ENCODE data around the gene RHBDF1. TPM values are rescaled to one million over a fixed set of nuclear protein-coding genes. Genes with fewer than 3 reads are reported as not detected.
A peak's percentile ranks its signal among the peaks of the same experiment; 100 is the strongest.

RHBDF1 gene
- total and polyA plus RNA-seq, 4 donors, result 23.7 to 215 (median 85.1) TPM

DNA sequence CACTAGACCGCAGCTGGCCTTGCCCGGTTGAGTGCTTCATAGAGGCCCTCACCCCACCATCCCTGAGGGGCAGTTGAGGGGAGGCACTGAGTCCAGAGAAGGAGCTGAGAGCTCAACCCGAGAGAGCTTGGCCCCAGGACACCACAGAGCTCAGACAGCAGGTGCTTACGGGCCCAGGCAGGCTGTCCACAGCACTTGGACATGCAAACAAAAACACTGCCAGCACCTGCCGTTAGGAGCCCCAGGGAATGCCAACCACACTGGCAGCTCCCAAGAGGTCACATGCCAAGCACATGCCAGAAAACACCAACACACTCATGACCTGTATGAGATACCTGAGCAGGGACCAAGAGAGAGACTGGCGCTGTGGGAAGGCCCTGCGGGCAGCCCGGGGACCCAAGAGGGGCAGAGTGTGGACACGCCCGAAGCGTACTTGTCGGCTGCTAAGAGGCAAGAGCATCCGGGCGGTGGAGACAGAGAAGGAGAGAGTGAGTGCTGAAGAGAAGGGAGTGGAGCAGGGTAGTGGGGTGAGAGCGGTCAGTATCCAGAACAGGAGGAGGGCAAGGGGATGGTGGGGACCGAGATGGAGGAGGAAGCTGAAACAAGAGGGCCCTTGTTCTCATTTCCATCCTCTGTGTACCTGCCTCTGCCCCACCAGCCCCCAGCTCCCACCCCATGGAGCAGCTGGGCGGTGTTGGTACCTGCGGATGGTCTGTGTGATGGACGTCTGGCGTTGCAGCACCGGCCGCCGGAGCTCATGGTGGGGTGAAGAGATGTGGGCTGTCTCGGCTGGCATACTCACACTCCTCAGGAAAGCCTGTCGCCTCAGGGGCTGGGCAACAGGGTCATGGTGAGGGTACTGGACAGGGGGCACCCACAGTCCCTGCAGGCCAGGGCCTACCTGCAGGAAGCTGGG, 8.2 kb downstream of the RHBDF1 start:
- WGBS, 2 donors, result 88 to 89% methylated on average over 25 of the region's 25 CpGs
- DNase-seq (peak in 1 of 2 donors; percentile 44), ATAC-seq (ENCODE audit: low FRiP score) (no peak)
- Histone ChIP-seq H3K36me3 (ENCODE audit: control insufficient read depth in 1 of 2, insufficient read depth in 2 of 2, low read length in 1 of 2) (peaks cover 0 to 12% of the 10 kb centered on the region in 2 donors), H3K27ac (ENCODE audit: low read depth in 1 of 2, low read length in 2 of 2) (no peak overlapping the region), H3K27me3 (ENCODE audit: control insufficient read depth in 1 of 2, insufficient read depth in 2 of 2, low read length in 1 of 2) (no peaks in the 10 kb centered on the region), H3K9me3 (ENCODE audit: control insufficient read depth, low read length) (no peaks in the 10 kb centered on the region), H3K4me3 (ENCODE audit: low read length in 2 of 2) (no peak overlapping the region), H3K4me1 (ENCODE audit: control insufficient read depth in 1 of 2, insufficient read depth in 2 of 2, low read length in 2 of 2) (no peaks in the 10 kb centered on the region)
- intact Hi-C loops (cut with DNase I), result no loop called here

DNA sequence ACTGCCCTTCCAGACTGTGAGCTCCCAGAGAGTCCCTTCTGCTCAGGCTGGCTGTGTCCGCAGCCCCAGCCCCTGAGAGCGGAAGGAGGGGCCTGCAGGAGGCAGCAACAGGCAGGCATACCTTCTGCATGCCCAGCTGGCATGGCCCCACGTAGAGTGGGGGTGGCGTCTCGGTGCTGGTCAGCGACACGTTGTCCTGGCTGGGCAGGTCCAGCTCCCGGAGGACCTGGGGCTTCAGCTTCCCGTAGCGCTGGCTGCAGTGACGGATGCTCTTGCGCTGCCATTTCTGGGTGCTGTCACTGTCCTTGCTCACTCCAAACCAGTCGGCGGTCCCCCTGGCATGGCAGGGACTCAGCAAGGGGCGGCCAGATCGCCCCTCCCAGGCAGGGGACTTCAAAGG, 9.0 kb downstream of the RHBDF1 start:
- Histone ChIP-seq H3K4me1 (ENCODE audit: control insufficient read depth in 1 of 2, insufficient read depth in 2 of 2, low read length in 2 of 2) (no peaks in the 10 kb centered on the region), H3K36me3 (ENCODE audit: control insufficient read depth in 1 of 2, insufficient read depth in 2 of 2, low read length in 1 of 2) (peaks cover 0 to 13% of the 10 kb centered on the region in 2 donors), H3K27me3 (ENCODE audit: control insufficient read depth in 1 of 2, insufficient read depth in 2 of 2, low read length in 1 of 2) (no peaks in the 10 kb centered on the region), H3K27ac (ENCODE audit: low read depth in 1 of 2, low read length in 2 of 2) (no peak overlapping the region), H3K9me3 (ENCODE audit: control insufficient read depth, low read length) (no peaks in the 10 kb centered on the region), H3K4me3 (ENCODE audit: low read length in 2 of 2) (no peak overlapping the region)
- ATAC-seq (ENCODE audit: low FRiP score) (no peak), DNase-seq (peak in 1 of 2 donors; percentile 41)
- 86 to 88% methylated on average over 16 of the region's 16 CpGs for WGBS, 2 donors
- intact Hi-C loops (cut with DNase I), result no loop called here

GRCh38 chr16:62968-63391, 9.5 kb downstream of the RHBDF1 start:
- DNase-seq (peak in 1 of 2 donors; percentile 28), ATAC-seq (ENCODE audit: low FRiP score) (no peak)
- Histone ChIP-seq H3K27me3 (ENCODE audit: control insufficient read depth in 1 of 2, insufficient read depth in 2 of 2, low read length in 1 of 2) (no peaks in the 10 kb centered on the region), H3K9me3 (ENCODE audit: control insufficient read depth, low read length) (no peaks in the 10 kb centered on the region), H3K4me1 (ENCODE audit: control insufficient read depth in 1 of 2, insufficient read depth in 2 of 2, low read length in 2 of 2) (no peaks in the 10 kb centered on the region), H3K27ac (ENCODE audit: low read depth in 1 of 2, low read length in 2 of 2) (no peak overlapping the region), H3K36me3 (ENCODE audit: control insufficient read depth in 1 of 2, insufficient read depth in 2 of 2, low read length in 1 of 2) (peaks cover 0 to 17% of the 10 kb centered on the region in 2 donors), H3K4me3 (ENCODE audit: low read length in 2 of 2) (no peak overlapping the region)
- intact Hi-C loops (cut with DNase I), result no loop called here
- 91 to 97% methylated on average over 21 of the region's 21 CpGs for WGBS, 2 donors

- intact Hi-C loops (cut with DNase I), result no loop called here
- Histone ChIP-seq H3K4me1 (ENCODE audit: control insufficient read depth in 1 of 2, insufficient read depth in 2 of 2, low read length in 2 of 2) (no peaks in the 10 kb centered on the region), H3K9me3 (ENCODE audit: control insufficient read depth, low read length) (no peaks in the 10 kb centered on the region), H3K27me3 (ENCODE audit: control insufficient read depth in 1 of 2, insufficient read depth in 2 of 2, low read length in 1 of 2) (no peaks in the 10 kb centered on the region), H3K27ac (ENCODE audit: low read depth in 1 of 2, low read length in 2 of 2) (no peak overlapping the region), H3K36me3 (ENCODE audit: control insufficient read depth in 1 of 2, insufficient read depth in 2 of 2, low read length in 1 of 2) (peaks cover 0 to 17% of the 10 kb centered on the region in 2 donors), H3K4me3 (ENCODE audit: low read length in 2 of 2) (no peak overlapping the region)
- DNase-seq (peak in 1 of 2 donors; percentile 42), ATAC-seq (ENCODE audit: low FRiP score) (no peak)
- 90 to 92% methylated on average over 32 to 34 of the region's 34 CpGs for WGBS, 2 donors
These were observed 10.0 kb downstream of the RHBDF1 start for GRCh38 chr16:62283-62967.

- WGBS, 2 donors, result 88 to 92% methylated on average over 30 to 32 of the region's 32 CpGs
- H3K36me3 ChIP-seq (ENCODE audit: control insufficient read depth in 1 of 2, insufficient read depth in 2 of 2, low read length in 1 of 2), result peaks cover 0 to 17% of the 10 kb centered on the region in 2 donors
- no peak for DNase-seq
- H3K27ac ChIP-seq (ENCODE audit: low read depth in 1 of 2, low read length in 2 of 2), result no peak overlapping the region
- H3K4me3 ChIP-seq (ENCODE audit: low read length in 2 of 2), result no peak overlapping the region
- H3K4me1 ChIP-seq (ENCODE audit: control insufficient read depth in 1 of 2, insufficient read depth in 2 of 2, low read length in 2 of 2), result no peaks in the 10 kb centered on the region
- intact Hi-C loops (cut with DNase I), result no loop called here
- H3K27me3 ChIP-seq (ENCODE audit: control insufficient read depth in 1 of 2, insufficient read depth in 2 of 2, low read length in 1 of 2), result no peaks in the 10 kb centered on the region
- H3K9me3 ChIP-seq (ENCODE audit: control insufficient read depth, low read length), result no peaks in the 10 kb centered on the region
- ATAC-seq (ENCODE audit: low FRiP score), result no peak
These were observed 10.6 kb downstream of the RHBDF1 start for GRCh38 chr16:61879-62281.

DNA sequence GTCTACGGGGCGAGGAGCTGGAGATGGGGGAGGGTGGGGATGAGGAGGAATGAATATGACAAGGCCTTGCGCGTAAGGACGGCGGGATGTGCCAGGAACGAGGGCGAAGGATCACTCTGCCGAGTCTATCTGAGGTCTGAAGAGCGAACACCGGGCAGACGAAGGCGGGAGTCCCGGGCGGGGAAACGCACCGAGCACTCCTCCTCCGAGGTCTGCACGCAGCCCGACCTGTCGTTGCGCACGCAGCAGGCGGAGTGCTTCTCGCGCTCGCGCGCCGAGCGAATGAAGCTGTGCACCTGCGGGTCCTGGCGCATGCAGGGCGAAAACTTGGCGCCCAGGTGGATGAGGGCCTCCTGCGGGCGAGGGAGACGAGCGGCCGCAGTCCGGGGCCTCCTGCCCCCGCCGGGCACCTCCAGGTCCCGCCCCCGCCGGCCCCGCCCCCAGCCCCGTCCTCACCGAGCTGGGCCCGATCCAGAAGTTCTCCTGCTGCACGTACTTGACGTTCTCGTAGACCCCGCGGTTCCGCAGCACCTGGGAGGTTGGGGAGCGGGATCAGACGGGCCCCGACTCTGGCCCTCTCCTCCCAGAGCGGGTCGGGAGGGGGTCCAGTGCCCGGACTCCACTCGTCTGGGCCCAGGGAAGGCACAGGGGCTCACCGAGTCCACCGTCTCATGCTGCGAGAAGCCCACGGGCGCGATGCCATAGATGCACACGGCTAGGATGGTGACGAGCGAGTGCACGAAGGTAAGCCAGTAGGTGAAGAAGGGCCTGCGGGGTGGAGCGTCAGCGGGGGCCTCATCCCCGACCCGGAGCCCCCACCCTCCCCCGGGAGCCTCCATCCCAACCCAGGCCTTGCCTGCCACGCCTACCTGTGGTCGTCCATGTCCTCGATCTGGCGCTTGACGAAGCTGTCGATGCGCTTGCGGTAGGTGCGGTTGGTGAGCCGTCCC, 11.2 kb downstream of the RHBDF1 start:
- no peak for ATAC-seq (ENCODE audit: low FRiP score)
- Histone ChIP-seq H3K27ac (ENCODE audit: low read depth in 1 of 2, low read length in 2 of 2) (no peak overlapping the region), H3K27me3 (ENCODE audit: control insufficient read depth in 1 of 2, insufficient read depth in 2 of 2, low read length in 1 of 2) (no peaks in the 10 kb centered on the region), H3K36me3 (ENCODE audit: control insufficient read depth in 1 of 2, insufficient read depth in 2 of 2, low read length in 1 of 2) (peaks cover 0 to 17% of the 10 kb centered on the region in 2 donors), H3K4me3 (ENCODE audit: low read length in 2 of 2) (no peak overlapping the region), H3K4me1 (ENCODE audit: control insufficient read depth in 1 of 2, insufficient read depth in 2 of 2, low read length in 2 of 2) (no peaks in the 10 kb centered on the region), H3K9me3 (ENCODE audit: control insufficient read depth, low read length) (no peaks in the 10 kb centered on the region)
- DNase-seq, result peak in 1 of 2 donors; percentile 52
- intact Hi-C loops (cut with DNase I), result no loop called here
- WGBS, 2 donors, result 77 to 78% methylated on average over 82 to 89 of the region's 89 CpGs

DNA sequence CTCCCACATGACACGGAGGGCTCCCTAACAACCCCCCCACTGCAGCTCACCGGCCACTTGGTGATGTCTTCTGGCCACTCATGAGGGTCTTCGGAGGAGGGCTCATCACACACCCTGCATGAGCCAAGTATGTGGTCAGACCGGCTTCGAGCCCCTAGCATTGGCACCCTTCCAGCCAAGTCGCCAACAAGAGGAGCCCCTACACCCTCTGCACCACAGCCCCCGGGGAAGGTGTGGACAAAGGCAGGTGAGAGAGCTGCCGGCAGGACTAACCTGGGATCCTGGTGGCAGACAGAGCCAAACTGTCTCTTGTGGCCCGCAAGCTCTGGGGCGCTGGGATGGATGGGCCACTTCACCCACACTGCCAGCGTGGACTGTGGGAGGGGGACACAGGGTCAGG, 12.3 kb downstream of the RHBDF1 start:
- Histone ChIP-seq H3K4me1 (ENCODE audit: control insufficient read depth in 1 of 2, insufficient read depth in 2 of 2, low read length in 2 of 2) (no peaks in the 10 kb centered on the region), H3K9me3 (ENCODE audit: control insufficient read depth, low read length) (no peaks in the 10 kb centered on the region), H3K27ac (ENCODE audit: low read depth in 1 of 2, low read length in 2 of 2) (no peak overlapping the region), H3K36me3 (ENCODE audit: control insufficient read depth in 1 of 2, insufficient read depth in 2 of 2, low read length in 1 of 2) (peaks cover 0 to 17% of the 10 kb centered on the region in 2 donors), H3K4me3 (ENCODE audit: low read length in 2 of 2) (no peak overlapping the region), H3K27me3 (ENCODE audit: control insufficient read depth in 1 of 2, insufficient read depth in 2 of 2, low read length in 1 of 2) (no peaks in the 10 kb centered on the region)
- 76 to 77% methylated on average over 11 of the region's 11 CpGs for WGBS, 2 donors
- ATAC-seq (ENCODE audit: low FRiP score) (no peak), DNase-seq (peak in 1 of 2 donors; percentile 35)
- intact Hi-C loops (cut with DNase I), result no loop called here

DNA sequence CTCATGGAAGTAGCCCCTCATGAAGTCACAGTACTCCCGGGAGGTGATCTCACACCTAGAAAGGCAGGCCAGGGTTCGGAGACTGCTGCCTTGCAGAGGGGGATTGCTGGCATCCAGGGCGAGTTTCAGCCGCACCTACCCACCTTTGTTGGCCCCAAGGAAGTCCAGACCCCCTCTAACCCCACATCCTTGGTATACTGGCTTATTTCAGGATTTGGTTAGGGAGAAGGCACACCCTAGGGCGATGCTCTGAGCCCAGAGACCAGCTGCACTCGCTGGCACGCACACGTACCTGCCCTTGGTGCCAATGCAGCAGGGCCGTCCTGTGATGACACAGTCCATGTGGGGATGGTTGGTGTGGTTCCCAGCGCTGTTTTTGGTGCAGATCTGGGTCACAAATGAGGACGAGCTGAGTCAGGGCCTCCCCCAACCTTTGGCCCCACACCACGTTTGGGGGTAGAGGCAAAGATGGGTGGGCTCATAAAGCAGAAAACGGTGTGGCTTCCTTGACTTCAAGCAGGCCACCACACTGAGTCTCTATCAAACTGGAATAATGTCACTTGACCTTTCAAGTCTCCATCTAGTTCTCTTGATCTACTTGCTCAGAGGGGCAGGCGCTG, 12.9 kb downstream of the RHBDF1 start:
- Histone ChIP-seq H3K4me3 (ENCODE audit: low read length in 2 of 2) (no peak overlapping the region), H3K4me1 (ENCODE audit: control insufficient read depth in 1 of 2, insufficient read depth in 2 of 2, low read length in 2 of 2) (no peaks in the 10 kb centered on the region), H3K36me3 (ENCODE audit: control insufficient read depth in 1 of 2, insufficient read depth in 2 of 2, low read length in 1 of 2) (peaks cover 0 to 17% of the 10 kb centered on the region in 2 donors), H3K27me3 (ENCODE audit: control insufficient read depth in 1 of 2, insufficient read depth in 2 of 2, low read length in 1 of 2) (no peaks in the 10 kb centered on the region), H3K9me3 (ENCODE audit: control insufficient read depth, low read length) (no peaks in the 10 kb centered on the region), H3K27ac (ENCODE audit: low read depth in 1 of 2, low read length in 2 of 2) (no peak overlapping the region)
- intact Hi-C loops (cut with DNase I), result no loop called here
- WGBS, 2 donors, result 83 to 85% methylated on average over 14 of the region's 14 CpGs
- no peak for ATAC-seq (ENCODE audit: low FRiP score)
- DNase-seq, result peak in 1 of 2 donors; percentile 28

Measured in aorta (tissue), 5 donors.